ENCODE results near the gene MNAT1.
"Not testable (repeated sequence)": the region's sequence is repeated elsewhere in the genome, so short reads cannot be mapped to it uniquely, and the experiment has no call there.

Gene MNAT1

GRCh38 chr14:60777856-60778578 lies 43.5 kb downstream of the MNAT1 start:
- Histone ChIP-seq H3K36me3 (ENCODE audit: control insufficient read depth, insufficient read depth, low read length) (no peaks in the 10 kb centered on the region), H3K4me1 (ENCODE audit: control insufficient read depth, insufficient read depth, low read length) (no peaks in the 10 kb centered on the region), H3K9me3 (ENCODE audit: control insufficient read depth, insufficient read depth, low read length) (no peaks in the 10 kb centered on the region), H3K9ac (ENCODE audit: low read depth, low read length) (no peak overlapping the region), H3K4me3 (ENCODE audit: low read depth, low read length) (no peak overlapping the region), H3K27me3 (ENCODE audit: control insufficient read depth, insufficient read depth, low read length) (no peaks in the 10 kb centered on the region)

GRCh38 chr14:60779745-60780514 lies 45.4 kb downstream of the MNAT1 start:
- H3K4me1 ChIP-seq (ENCODE audit: control insufficient read depth, insufficient read depth, low read length); H3K9ac ChIP-seq (ENCODE audit: low read depth, low read length); H3K36me3 ChIP-seq (ENCODE audit: control insufficient read depth, insufficient read depth, low read length); H3K4me3 ChIP-seq (ENCODE audit: low read depth, low read length); H3K9me3 ChIP-seq (ENCODE audit: control insufficient read depth, insufficient read depth, low read length); H3K27me3 ChIP-seq (ENCODE audit: control insufficient read depth, insufficient read depth, low read length): not testable (repeated sequence)

GRCh38 chr14:60780558-60780957 lies 46.0 kb downstream of the MNAT1 start:
- not testable (repeated sequence) for H3K9me3 ChIP-seq (ENCODE audit: control insufficient read depth, insufficient read depth, low read length); H3K27me3 ChIP-seq (ENCODE audit: control insufficient read depth, insufficient read depth, low read length)

DNA sequence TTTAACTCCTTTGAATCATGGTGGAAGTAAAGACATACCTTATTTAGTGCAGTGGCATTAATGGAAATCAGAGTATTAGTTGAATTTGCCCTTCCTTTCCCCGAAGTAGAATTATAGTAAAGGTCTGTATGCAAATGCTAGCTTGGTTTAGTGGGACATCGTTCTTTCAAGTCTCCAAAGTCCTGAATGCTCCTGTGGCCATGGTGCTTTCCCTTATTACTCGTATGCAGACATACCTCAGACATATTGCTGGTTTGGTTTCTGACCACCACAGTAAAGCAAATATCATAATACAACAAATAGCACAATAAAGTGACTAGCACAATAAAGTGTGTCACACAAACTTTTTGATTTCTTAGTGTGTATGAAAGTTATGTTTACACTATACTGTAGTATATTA lies 52.3 kb downstream of the MNAT1 start:
- H3K4me1 ChIP-seq (ENCODE audit: control insufficient read depth, insufficient read depth, low read length) = peaks cover 7% of the 10 kb centered on the region
- H3K27me3 ChIP-seq (ENCODE audit: control insufficient read depth, insufficient read depth, low read length) = no peaks in the 10 kb centered on the region
- no peaks in the 10 kb centered on the region for H3K36me3 ChIP-seq (ENCODE audit: control insufficient read depth, insufficient read depth, low read length)
- H3K9me3 ChIP-seq (ENCODE audit: control insufficient read depth, insufficient read depth, low read length) = no peaks in the 10 kb centered on the region
- H3K4me3 ChIP-seq (ENCODE audit: low read depth, low read length) = no peak overlapping the region
- H3K9ac ChIP-seq (ENCODE audit: low read depth, low read length) = no peak overlapping the region

More at GRCh38 chr14:60780558-60780957, 46.0 kb downstream of the MNAT1 start:
- H3K9ac ChIP-seq (ENCODE audit: low read depth, low read length); H3K36me3 ChIP-seq (ENCODE audit: control insufficient read depth, insufficient read depth, low read length); H3K4me1 ChIP-seq (ENCODE audit: control insufficient read depth, insufficient read depth, low read length); H3K4me3 ChIP-seq (ENCODE audit: low read depth, low read length): not testable (repeated sequence)

DNA sequence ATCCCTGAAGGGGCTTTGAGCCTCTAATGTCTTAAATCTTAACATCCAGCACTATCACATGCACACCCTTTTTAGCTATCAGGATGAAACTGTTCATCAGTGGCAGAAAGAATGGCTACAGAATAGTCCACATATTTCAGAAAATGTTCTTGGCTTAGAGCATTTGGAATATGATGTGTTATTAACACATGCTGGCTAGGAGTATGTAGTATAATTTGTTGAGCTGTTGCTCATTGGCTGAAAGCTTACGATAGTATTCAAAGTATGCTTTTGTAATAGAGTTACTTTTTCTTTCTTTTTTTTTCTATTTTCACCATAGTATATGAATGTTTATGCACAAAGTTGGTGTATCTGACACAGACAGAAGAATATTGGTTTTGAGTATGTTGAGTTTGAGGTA lies 55.1 kb downstream of the MNAT1 start:
- Histone ChIP-seq H3K27me3 (ENCODE audit: control insufficient read depth, insufficient read depth, low read length) (no peaks in the 10 kb centered on the region), H3K36me3 (ENCODE audit: control insufficient read depth, insufficient read depth, low read length) (no peaks in the 10 kb centered on the region), H3K9me3 (ENCODE audit: control insufficient read depth, insufficient read depth, low read length) (no peaks in the 10 kb centered on the region), H3K4me3 (ENCODE audit: low read depth, low read length) (no peak overlapping the region), H3K9ac (ENCODE audit: low read depth, low read length) (no peak overlapping the region), H3K4me1 (ENCODE audit: control insufficient read depth, insufficient read depth, low read length) (peaks cover 7% of the 10 kb centered on the region)

DNA sequence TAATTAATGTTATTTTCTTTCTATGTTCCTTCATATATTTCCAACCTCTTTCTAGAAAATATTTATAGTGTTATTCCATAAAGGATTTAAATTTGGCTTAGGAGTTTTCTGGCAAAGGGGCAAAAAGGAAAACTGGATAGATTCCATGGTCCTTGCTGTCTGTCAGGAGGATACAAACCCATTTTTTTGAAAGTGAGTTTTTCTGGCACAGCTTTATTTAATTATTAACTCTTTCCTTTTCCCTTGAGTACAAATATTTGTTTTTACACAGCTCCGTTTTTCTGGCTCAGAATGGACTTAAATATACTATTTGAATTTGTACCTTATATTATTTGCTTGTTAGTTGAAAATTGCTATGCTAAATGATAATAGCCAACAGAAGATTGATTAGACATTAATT lies 56.3 kb downstream of the MNAT1 start:
- Histone ChIP-seq H3K9ac (ENCODE audit: low read depth, low read length) (no peak overlapping the region), H3K4me1 (ENCODE audit: control insufficient read depth, insufficient read depth, low read length) (peaks cover 7% of the 10 kb centered on the region)

GRCh38 chr14:60796434-60796833 lies 61.9 kb downstream of the MNAT1 start:
- no peak overlapping the region for H3K4me3 ChIP-seq (ENCODE audit: low read depth, low read length)
- no peaks in the 10 kb centered on the region for H3K9me3 ChIP-seq (ENCODE audit: control insufficient read depth, insufficient read depth, low read length)
- no peak overlapping the region for H3K9ac ChIP-seq (ENCODE audit: low read depth, low read length)
- H3K27me3 ChIP-seq (ENCODE audit: control insufficient read depth, insufficient read depth, low read length) = no peaks in the 10 kb centered on the region
- no peaks in the 10 kb centered on the region for H3K36me3 ChIP-seq (ENCODE audit: control insufficient read depth, insufficient read depth, low read length)
- H3K4me1 ChIP-seq (ENCODE audit: control insufficient read depth, insufficient read depth, low read length) = no peaks in the 10 kb centered on the region

More for the DNA sequence above, 56.3 kb downstream of the MNAT1 start:
- Histone ChIP-seq H3K4me3 (ENCODE audit: low read depth, low read length) (no peak overlapping the region), H3K27me3 (ENCODE audit: control insufficient read depth, insufficient read depth, low read length) (no peaks in the 10 kb centered on the region), H3K36me3 (ENCODE audit: control insufficient read depth, insufficient read depth, low read length) (no peaks in the 10 kb centered on the region), H3K9me3 (ENCODE audit: control insufficient read depth, insufficient read depth, low read length) (no peaks in the 10 kb centered on the region)

GRCh38 chr14:60800409-60800808 lies 65.8 kb downstream of the MNAT1 start:
- Histone ChIP-seq H3K27me3 (ENCODE audit: control insufficient read depth, insufficient read depth, low read length) (no peaks in the 10 kb centered on the region), H3K36me3 (ENCODE audit: control insufficient read depth, insufficient read depth, low read length) (no peaks in the 10 kb centered on the region), H3K9me3 (ENCODE audit: control insufficient read depth, insufficient read depth, low read length) (no peaks in the 10 kb centered on the region), H3K9ac (ENCODE audit: low read depth, low read length) (no peak overlapping the region), H3K4me3 (ENCODE audit: low read depth, low read length) (no peak overlapping the region), H3K4me1 (ENCODE audit: control insufficient read depth, insufficient read depth, low read length) (no peaks in the 10 kb centered on the region)

DNA sequence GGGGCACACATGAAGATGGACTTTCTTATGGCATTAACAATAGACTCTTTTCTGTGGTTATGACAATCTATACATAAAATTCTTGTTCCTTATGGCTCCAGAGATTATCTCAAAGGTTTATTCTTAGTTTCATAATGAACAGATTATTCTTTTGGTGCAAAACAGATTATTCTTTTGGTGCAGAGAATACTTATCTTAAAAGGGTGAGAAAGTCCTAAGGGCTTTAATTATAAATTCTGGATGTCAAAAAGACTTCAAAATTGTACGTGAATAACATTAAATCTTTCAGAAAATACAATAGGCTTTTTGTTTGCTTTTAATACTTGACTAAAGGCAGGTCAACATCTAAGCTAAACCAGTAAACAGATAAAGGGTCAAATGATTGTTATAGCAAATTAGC lies 69.3 kb downstream of the MNAT1 start:
- H3K9ac ChIP-seq (ENCODE audit: low read depth, low read length) = no peak overlapping the region
- no peaks in the 10 kb centered on the region for H3K27me3 ChIP-seq (ENCODE audit: control insufficient read depth, insufficient read depth, low read length)

GRCh38 chr14:60805841-60806430 lies 71.4 kb downstream of the MNAT1 start:
- H3K27me3 ChIP-seq (ENCODE audit: control insufficient read depth, insufficient read depth, low read length) = no peaks in the 10 kb centered on the region
- H3K4me1 ChIP-seq (ENCODE audit: control insufficient read depth, insufficient read depth, low read length) = peaks cover 3% of the 10 kb centered on the region
- H3K9me3 ChIP-seq (ENCODE audit: control insufficient read depth, insufficient read depth, low read length) = no peaks in the 10 kb centered on the region
- no peak overlapping the region for H3K9ac ChIP-seq (ENCODE audit: low read depth, low read length)
- no peaks in the 10 kb centered on the region for H3K36me3 ChIP-seq (ENCODE audit: control insufficient read depth, insufficient read depth, low read length)
- H3K4me3 ChIP-seq (ENCODE audit: low read depth, low read length) = no peak overlapping the region

More for the DNA sequence above, 69.3 kb downstream of the MNAT1 start:
- peaks cover 3% of the 10 kb centered on the region for H3K4me1 ChIP-seq (ENCODE audit: control insufficient read depth, insufficient read depth, low read length)
- no peak overlapping the region for H3K4me3 ChIP-seq (ENCODE audit: low read depth, low read length)
- no peaks in the 10 kb centered on the region for H3K36me3 ChIP-seq (ENCODE audit: control insufficient read depth, insufficient read depth, low read length)
- no peaks in the 10 kb centered on the region for H3K9me3 ChIP-seq (ENCODE audit: control insufficient read depth, insufficient read depth, low read length)

DNA sequence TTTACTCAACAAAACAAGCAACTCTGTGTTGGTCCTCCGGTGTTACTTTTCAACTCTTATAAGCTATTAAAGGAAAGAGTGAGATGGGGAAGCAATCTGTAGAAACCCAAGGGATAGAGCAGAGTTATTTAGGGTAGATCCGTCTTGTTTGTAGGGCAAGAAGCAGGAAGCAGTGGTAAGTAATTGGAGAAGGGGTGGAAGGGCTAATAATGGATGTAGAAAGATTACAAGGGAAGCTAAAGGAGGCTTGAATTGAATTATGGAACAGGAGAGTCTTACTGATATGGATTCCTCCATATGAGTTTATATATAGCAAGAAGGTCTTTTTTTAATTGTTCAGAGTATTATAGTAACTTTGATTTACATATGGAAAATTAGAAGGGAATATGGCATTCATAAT lies 72.7 kb downstream of the MNAT1 start:
- Histone ChIP-seq H3K9ac (ENCODE audit: low read depth, low read length) (no peak overlapping the region), H3K27me3 (ENCODE audit: control insufficient read depth, insufficient read depth, low read length) (no peaks in the 10 kb centered on the region), H3K4me1 (ENCODE audit: control insufficient read depth, insufficient read depth, low read length) (peaks cover 3% of the 10 kb centered on the region), H3K36me3 (ENCODE audit: control insufficient read depth, insufficient read depth, low read length) (no peaks in the 10 kb centered on the region), H3K4me3 (ENCODE audit: low read depth, low read length) (no peak overlapping the region), H3K9me3 (ENCODE audit: control insufficient read depth, insufficient read depth, low read length) (no peaks in the 10 kb centered on the region)

DNA sequence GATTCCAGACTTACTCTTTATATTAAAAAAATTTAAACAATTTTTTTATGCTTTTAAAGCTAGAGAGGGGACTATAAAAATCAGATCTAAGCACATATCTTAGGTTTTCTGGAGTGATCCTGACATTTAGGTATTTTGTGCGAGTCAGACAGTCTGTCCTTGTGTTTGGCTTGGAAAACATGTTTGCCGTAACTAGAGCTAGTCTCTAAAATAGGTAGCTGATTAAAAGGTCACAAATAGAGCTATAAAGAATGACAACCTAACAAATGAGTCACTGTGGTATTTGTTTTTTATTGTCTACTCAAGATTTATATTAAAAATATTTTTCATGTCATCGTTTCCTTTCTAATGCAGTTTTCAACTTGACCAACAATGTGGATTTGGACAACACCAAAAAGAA lies 73.4 kb downstream of the MNAT1 start:
- H3K4me1 ChIP-seq (ENCODE audit: control insufficient read depth, insufficient read depth, low read length) = peaks cover 3% of the 10 kb centered on the region
- no peaks in the 10 kb centered on the region for H3K27me3 ChIP-seq (ENCODE audit: control insufficient read depth, insufficient read depth, low read length)
- H3K4me3 ChIP-seq (ENCODE audit: low read depth, low read length) = no peak overlapping the region
- H3K9ac ChIP-seq (ENCODE audit: low read depth, low read length) = no peak overlapping the region
- H3K36me3 ChIP-seq (ENCODE audit: control insufficient read depth, insufficient read depth, low read length) = peaks cover 5% of the 10 kb centered on the region
- H3K9me3 ChIP-seq (ENCODE audit: control insufficient read depth, insufficient read depth, low read length) = no peaks in the 10 kb centered on the region

Data from iPS-15b (cell line).